Fibroblast of lung (primary cell): ENCODE measurements around the gene OSGIN1.

Experiments
- EZH2 ChIP-seq: IDR thresholded peaks from 2 replicates; pipeline ENCODE4 v1.5.1; 2012; ENCODE audit warnings: low read length, control low read depth, mild to moderate bottlenecking; ENCODE audit errors: missing control alignments
- TF ChIP-seq, protein P1 (sequence below), 2 donors: IDR thresholded peaks in 1 of 2; conservative IDR thresholded peaks in 1 of 2; 1 replicate in 1 of 2; 2 replicates in 1 of 2; pipeline ENCODE4 v1.5.1; 2011 to 2012; ENCODE audit warnings: low read length in 2 of 2, control low read depth in 1 of 2, inconsistent platforms in 1 of 2, low read depth in 1 of 2, mild to moderate bottlenecking in 1 of 2

DNA sequence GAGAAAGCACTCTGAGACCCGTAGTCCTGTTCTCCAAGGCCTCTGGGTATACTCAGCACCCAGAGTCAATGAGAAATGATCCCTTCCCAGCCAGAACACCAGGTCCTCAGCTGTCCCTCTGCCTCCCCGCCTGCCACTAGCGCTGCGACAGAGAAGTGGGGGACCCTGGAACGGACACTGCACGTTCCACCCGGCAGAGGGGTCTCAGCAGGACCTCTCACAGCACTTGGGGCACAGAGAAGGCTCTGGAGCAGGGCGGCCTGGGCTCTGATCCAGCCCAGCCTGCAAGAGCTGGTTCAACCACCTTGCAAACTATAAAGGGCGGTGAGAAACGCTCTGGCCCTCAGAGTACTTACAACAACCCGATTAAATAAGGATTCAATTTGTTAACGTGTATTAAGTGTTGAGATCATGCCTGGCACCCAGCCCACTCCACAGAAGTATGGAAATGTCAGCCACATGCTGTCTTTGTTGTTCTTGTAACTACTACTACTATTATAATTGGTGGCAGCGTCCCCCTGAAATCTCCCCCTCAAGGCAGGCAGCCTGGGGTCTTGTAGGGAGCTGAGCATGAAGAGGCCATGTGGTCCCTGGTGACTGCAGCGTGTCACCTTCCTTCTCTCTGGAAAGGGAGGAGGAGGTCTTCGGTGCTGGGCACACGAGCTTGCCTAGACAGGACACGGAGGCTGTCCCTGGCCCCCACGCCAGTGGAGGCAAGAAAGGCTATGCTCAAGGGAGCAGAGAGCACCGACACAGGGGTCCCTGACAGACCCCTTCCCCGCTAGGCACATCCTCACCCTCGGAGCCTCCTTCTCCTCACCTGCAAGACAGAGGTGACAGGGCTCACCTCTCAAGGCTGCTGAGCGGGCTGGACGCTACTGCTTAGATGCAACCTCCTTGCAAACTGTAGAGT is 2.4 kb downstream of the OSGIN1 start:
- no peak for TF ChIP-seq EZH2
- TF ChIP-seq, protein P1, sequence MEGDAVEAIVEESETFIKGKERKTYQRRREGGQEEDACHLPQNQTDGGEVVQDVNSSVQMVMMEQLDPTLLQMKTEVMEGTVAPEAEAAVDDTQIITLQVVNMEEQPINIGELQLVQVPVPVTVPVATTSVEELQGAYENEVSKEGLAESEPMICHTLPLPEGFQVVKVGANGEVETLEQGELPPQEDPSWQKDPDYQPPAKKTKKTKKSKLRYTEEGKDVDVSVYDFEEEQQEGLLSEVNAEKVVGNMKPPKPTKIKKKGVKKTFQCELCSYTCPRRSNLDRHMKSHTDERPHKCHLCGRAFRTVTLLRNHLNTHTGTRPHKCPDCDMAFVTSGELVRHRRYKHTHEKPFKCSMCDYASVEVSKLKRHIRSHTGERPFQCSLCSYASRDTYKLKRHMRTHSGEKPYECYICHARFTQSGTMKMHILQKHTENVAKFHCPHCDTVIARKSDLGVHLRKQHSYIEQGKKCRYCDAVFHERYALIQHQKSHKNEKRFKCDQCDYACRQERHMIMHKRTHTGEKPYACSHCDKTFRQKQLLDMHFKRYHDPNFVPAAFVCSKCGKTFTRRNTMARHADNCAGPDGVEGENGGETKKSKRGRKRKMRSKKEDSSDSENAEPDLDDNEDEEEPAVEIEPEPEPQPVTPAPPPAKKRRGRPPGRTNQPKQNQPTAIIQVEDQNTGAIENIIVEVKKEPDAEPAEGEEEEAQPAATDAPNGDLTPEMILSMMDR (conservative IDR thresholded peaks at IDR 0.05 in 1 of 2, IDR thresholded peaks at IDR 0.05 in 1 of 2; ENCODE audit: low read depth in 1 of 2, low read length in 2 of 2), result no peak
